GM12872 (cell line): ENCODE data around the gene AGTRAP.

ENCODE experiments used
- CTCF ChIP-seq: IDR thresholded peaks from 3 replicates; pipeline ENCODE4 v1.5.1; 2011; ENCODE audit warnings: low read depth, mild to moderate bottlenecking, low read length, moderate library complexity; ENCODE audit not compliant: insufficient read depth

AGTRAP gene

GRCh38 chr1:11777658-11778322, 41.9 kb downstream of the AGTRAP start:
- no peak for TF ChIP-seq CTCF

- TF ChIP-seq CTCF, result no peak
These were observed 42.4 kb downstream of the AGTRAP start for GRCh38 chr1:11778336-11778735.

GRCh38 chr1:11778844-11779623, 43.1 kb downstream of the AGTRAP start:
- no peak for TF ChIP-seq CTCF

- TF ChIP-seq CTCF, result no peak
These were observed 43.9 kb downstream of the AGTRAP start for GRCh38 chr1:11779715-11780379.

GRCh38 chr1:11780380-11781147, 44.6 kb downstream of the AGTRAP start:
- no peak for TF ChIP-seq CTCF

- no peak for TF ChIP-seq CTCF
These were observed 45.4 kb downstream of the AGTRAP start for GRCh38 chr1:11781297-11781696.
